GM12892 (cell line): Measurements from ENCODE around the gene ANKRD11.

Experiments
- POLR2A ChIP-seq: IDR thresholded peaks from 2 replicates; pipeline ENCODE4 v1.6.1; 2011; ENCODE audit warnings: low read depth, low read length, control low read depth
- POLR2AphosphoS5 ChIP-seq: IDR thresholded peaks from 2 replicates; pipeline ENCODE4 v1.6.1; 2011; ENCODE audit warnings: low read depth, low read length, control low read depth
- TAF1 ChIP-seq: IDR thresholded peaks from 2 replicates; pipeline ENCODE4 v1.6.1; 2011; ENCODE audit warnings: low read depth, mild to moderate bottlenecking, control low read depth, low read length, borderline replicate concordance

GRCh38 chr16:89222931-89223330 lies 267.4 kb downstream of the ANKRD11 start:
- TF ChIP-seq POLR2A: no peak
- TF ChIP-seq TAF1: no peak
- no peak for TF ChIP-seq POLR2AphosphoS5
